IPS-20b (cell line): ENCODE results near the gene PPP2R3B.
"Not testable (repeated sequence)": the region's sequence is repeated elsewhere in the genome, so short reads cannot be mapped to it uniquely, and the experiment has no call there.

Experiments
- H3K27ac ChIP-seq: one replicate; pipeline ENCODE4 v1.5.1; 2013; ENCODE audit warnings: low read length
- H3K27me3 ChIP-seq: 2 replicates; pipeline ENCODE4 v1.6.1; 2013; ENCODE audit warnings: mild to moderate bottlenecking, low read length, inconsistent platforms; ENCODE audit not compliant: insufficient read depth
- H3K36me3 ChIP-seq: 2 replicates; pipeline ENCODE4 v1.6.1; 2013; ENCODE audit warnings: low read depth, mild to moderate bottlenecking, inconsistent platforms, low read length, moderate library complexity; ENCODE audit not compliant: insufficient read depth
- H3K4me1 ChIP-seq: 2 replicates; pipeline ENCODE4 v1.6.1; 2013; ENCODE audit warnings: mild to moderate bottlenecking, control low read depth, inconsistent platforms, low read length, moderate library complexity; ENCODE audit not compliant: insufficient read depth
- H3K4me3 ChIP-seq: 2 replicates; pipeline ENCODE4 v1.5.1; 2013; ENCODE audit warnings: mild to moderate bottlenecking, low read length, inconsistent platforms
- H3K9ac ChIP-seq: 2 replicates; pipeline ENCODE4 v1.6.1; 2013; ENCODE audit warnings: low read depth, mild to moderate bottlenecking, inconsistent platforms, low read length, moderate library complexity
- H3K9me3 ChIP-seq: 2 replicates; pipeline ENCODE4 v1.6.1; 2013; ENCODE audit warnings: mild to moderate bottlenecking, low read depth, low read length, inconsistent platforms; ENCODE audit not compliant: insufficient read depth

The PPP2R3B gene

GRCh38 chrX:394830-395229 is 8.1 kb upstream of the PPP2R3B start:
- no peaks in the 10 kb centered on the region for H3K9me3 ChIP-seq

GRCh38 chrX:392575-392846 is 5.8 kb upstream of the PPP2R3B start:
- H3K4me3 ChIP-seq: no peak overlapping the region
- H3K9ac ChIP-seq: no peak overlapping the region
- H3K36me3 ChIP-seq: no peaks in the 10 kb centered on the region
- H3K4me1 ChIP-seq: no peaks in the 10 kb centered on the region
- H3K9me3 ChIP-seq: no peaks in the 10 kb centered on the region
- no peak overlapping the region for H3K27ac ChIP-seq
- H3K27me3 ChIP-seq: no peaks in the 10 kb centered on the region

More at GRCh38 chrX:394830-395229, 8.1 kb upstream of the PPP2R3B start:
- no peaks in the 10 kb centered on the region for H3K36me3 ChIP-seq
- no peaks in the 10 kb centered on the region for H3K4me1 ChIP-seq
- H3K27me3 ChIP-seq: no peaks in the 10 kb centered on the region
- no peak overlapping the region for H3K27ac ChIP-seq
- H3K4me3 ChIP-seq: no peak overlapping the region
- no peak overlapping the region for H3K9ac ChIP-seq

GRCh38 chrX:391717-392574 is 5.2 kb upstream of the PPP2R3B start:
- no peaks in the 10 kb centered on the region for H3K4me1 ChIP-seq
- no peaks in the 10 kb centered on the region for H3K9me3 ChIP-seq
- H3K9ac ChIP-seq: no peak overlapping the region
- H3K36me3 ChIP-seq: no peaks in the 10 kb centered on the region
- H3K27ac ChIP-seq: no peak overlapping the region
- H3K4me3 ChIP-seq: no peak overlapping the region
- no peaks in the 10 kb centered on the region for H3K27me3 ChIP-seq

- Histone ChIP-seq H3K36me3 (no peaks in the 10 kb centered on the region), H3K9ac (no peak overlapping the region), H3K9me3 (no peaks in the 10 kb centered on the region), H3K27ac (no peak overlapping the region), H3K4me1 (no peaks in the 10 kb centered on the region), H3K27me3 (no peaks in the 10 kb centered on the region), H3K4me3 (no peak overlapping the region)
These were observed 3.8 kb upstream of the PPP2R3B start for GRCh38 chrX:390459-390858.

GRCh38 chrX:389021-389441 is 2.3 kb upstream of the PPP2R3B start:
- H3K36me3 ChIP-seq: no peaks in the 10 kb centered on the region
- H3K9me3 ChIP-seq: no peaks in the 10 kb centered on the region
- no peaks in the 10 kb centered on the region for H3K27me3 ChIP-seq
- H3K27ac ChIP-seq: no peak overlapping the region
- H3K4me1 ChIP-seq: no peaks in the 10 kb centered on the region
- H3K9ac ChIP-seq: no peak overlapping the region
- H3K4me3 ChIP-seq: no peak overlapping the region

- H3K9ac ChIP-seq: peak overlapping the region; percentile 97; the same call in 1 of the 2 replicates
- H3K4me3 ChIP-seq: peak overlapping the region; percentile 82
- H3K27me3 ChIP-seq: no peaks in the 10 kb centered on the region
- no peaks in the 10 kb centered on the region for H3K9me3 ChIP-seq
- H3K36me3 ChIP-seq: peaks cover 5% of the 10 kb centered on the region; the same call in 1 of the 2 replicates
- H3K4me1 ChIP-seq: no peaks in the 10 kb centered on the region
- no peak overlapping the region for H3K27ac ChIP-seq
These were observed 1.0 kb upstream of the PPP2R3B start for GRCh38 chrX:387729-388128.

- Histone ChIP-seq H3K9me3 (no peaks in the 10 kb centered on the region), H3K27ac (no peak overlapping the region), H3K9ac (peak overlapping the region; percentile 97; the same call in 1 of the 2 replicates), H3K36me3 (peaks cover 7% of the 10 kb centered on the region; the same call in 1 of the 2 replicates), H3K4me3 (peak overlapping the region; percentile 82), H3K4me1 (no peaks in the 10 kb centered on the region), H3K27me3 (no peaks in the 10 kb centered on the region)
These were observed 404 bp downstream of the PPP2R3B start for GRCh38 chrX:386239-386767.

GRCh38 chrX:385736-386135 is 971 bp downstream of the PPP2R3B start:
- not testable (repeated sequence) for H3K36me3 ChIP-seq, H3K9ac ChIP-seq, H3K9me3 ChIP-seq, H3K27ac ChIP-seq, H3K27me3 ChIP-seq, H3K4me1 ChIP-seq
- H3K4me3 ChIP-seq: peak overlapping the region; percentile 82; the same call in 1 of the 2 replicates

GRCh38 chrX:384861-385260 is 1.8 kb downstream of the PPP2R3B start:
- Histone ChIP-seq H3K27ac (no peak overlapping the region), H3K27me3 (no peaks in the 10 kb centered on the region), H3K9me3 (no peaks in the 10 kb centered on the region), H3K9ac (no peak overlapping the region), H3K4me1 (no peaks in the 10 kb centered on the region), H3K4me3 (no peak overlapping the region), H3K36me3 (peaks cover 7% of the 10 kb centered on the region; the same call in 1 of the 2 replicates)

- no peaks in the 10 kb centered on the region for H3K9me3 ChIP-seq
- peaks cover 25% of the 10 kb centered on the region for H3K27me3 ChIP-seq
- peaks cover 7% of the 10 kb centered on the region; the same call in 1 of the 2 replicates for H3K36me3 ChIP-seq
- H3K4me1 ChIP-seq: peaks cover 8% of the 10 kb centered on the region; the same call in 1 of the 2 replicates
- no peak overlapping the region for H3K9ac ChIP-seq
- H3K27ac ChIP-seq: no peak overlapping the region
- H3K4me3 ChIP-seq: no peak overlapping the region
These were observed 8.3 kb downstream of the PPP2R3B start for GRCh38 chrX:378443-378842.

GRCh38 chrX:376206-376605 is 10.5 kb downstream of the PPP2R3B start:
- H3K9me3 ChIP-seq, H3K4me1 ChIP-seq: not testable (repeated sequence)

More at GRCh38 chrX:376206-376605, 10.5 kb downstream of the PPP2R3B start:
- H3K9ac ChIP-seq, H3K27ac ChIP-seq, H3K4me3 ChIP-seq, H3K36me3 ChIP-seq: not testable (repeated sequence)
- H3K27me3 ChIP-seq: peaks cover 42% of the 10 kb centered on the region
